HG03520 (cell line): ENCODE results near the gene IFRD1.

Experiments used
- ATAC-seq: cut with Tn5 transposase; IDR thresholded peaks from one replicate; pipeline ENCODE4 v1.9.1; 2021; ENCODE audit warnings: mild to moderate bottlenecking, moderate library complexity; ENCODE audit not compliant: unreplicated experiment

The IFRD1 gene

GRCh38 chr7:112485766-112486165, 35.5 kb downstream of the IFRD1 start:
- no peak for ATAC-seq

GRCh38 chr7:112487457-112488263, 37.4 kb downstream of the IFRD1 start:
- no peak for ATAC-seq

- ATAC-seq = no peak
Measured at GRCh38 chr7:112488264-112488552, 37.9 kb downstream of the IFRD1 start.

GRCh38 chr7:112492186-112492585, 41.9 kb downstream of the IFRD1 start:
- ATAC-seq = no peak

- no peak for ATAC-seq
Measured at GRCh38 chr7:112494656-112495055, 44.4 kb downstream of the IFRD1 start.

- no peak for ATAC-seq
Measured at GRCh38 chr7:112495156-112495788, 45.0 kb downstream of the IFRD1 start.

GRCh38 chr7:112495810-112496462, 45.7 kb downstream of the IFRD1 start:
- ATAC-seq = peak; percentile 43

GRCh38 chr7:112497481-112497880, 47.2 kb downstream of the IFRD1 start:
- ATAC-seq = peak; percentile 62

- no peak for ATAC-seq
Measured at GRCh38 chr7:112500619-112501018, 50.4 kb downstream of the IFRD1 start.

GRCh38 chr7:112501801-112502503, 51.7 kb downstream of the IFRD1 start:
- no peak for ATAC-seq

- ATAC-seq = no peak
Measured at GRCh38 chr7:112502700-112503099, 52.4 kb downstream of the IFRD1 start.

GRCh38 chr7:112503361-112503972, 53.2 kb downstream of the IFRD1 start:
- no peak for ATAC-seq

- no peak for ATAC-seq
Measured at GRCh38 chr7:112504093-112504695, 53.9 kb downstream of the IFRD1 start.

GRCh38 chr7:112505495-112505894, 55.2 kb downstream of the IFRD1 start:
- ATAC-seq = no peak

GRCh38 chr7:112508404-112508803, 58.1 kb downstream of the IFRD1 start:
- ATAC-seq = no peak

GRCh38 chr7:112509402-112509801, 59.1 kb downstream of the IFRD1 start:
- no peak for ATAC-seq

GRCh38 chr7:112510001-112510742, 59.9 kb downstream of the IFRD1 start:
- ATAC-seq = no peak

GRCh38 chr7:112510743-112511110, 60.5 kb downstream of the IFRD1 start:
- no peak for ATAC-seq

GRCh38 chr7:112511451-112512202, 61.4 kb downstream of the IFRD1 start:
- no peak for ATAC-seq
